BLaER1 (cell line): ENCODE measurements around the gene KCNIP4.

Experiments used
- H3K27ac ChIP-seq: shearing (Covaris generic); formaldehyde crosslinking; 2 replicates; pipeline ENCODE4 v1.8.1; 2022
- H3K27me3 ChIP-seq: shearing (Covaris generic); formaldehyde crosslinking; 2 replicates; pipeline ENCODE4 v1.8.1; 2022
- H3K36me3 ChIP-seq: shearing (Covaris generic); formaldehyde crosslinking; 2 replicates; pipeline ENCODE4 v1.8.1; 2022
- H3K4me1 ChIP-seq: shearing (Covaris generic); formaldehyde crosslinking; 2 replicates; pipeline ENCODE4 v1.8.1; 2022
- H3K4me2 ChIP-seq: shearing (Covaris generic); formaldehyde crosslinking; 2 replicates; pipeline ENCODE4 v1.8.1; 2022
- H3K4me3 ChIP-seq: shearing (Covaris generic); formaldehyde crosslinking; 2 replicates; pipeline ENCODE4 v1.8.1; 2022
- H3K9ac ChIP-seq: shearing (Covaris generic); formaldehyde crosslinking; 2 replicates; pipeline ENCODE4 v1.8.1; 2022
- H3K9me3 ChIP-seq: shearing (Covaris generic); formaldehyde crosslinking; 2 replicates; pipeline ENCODE4 v1.8.1; 2022
- H4K20me1 ChIP-seq: shearing (Covaris generic); formaldehyde crosslinking; 2 replicates; pipeline ENCODE4 v1.8.1; 2022
- Cebpa-rat ChIP-seq: shearing (Covaris generic); IDR thresholded peaks from 2 replicates; pipeline ENCODE4 v1.8.1; 2022

The KCNIP4 gene

GRCh38 chr4:21198683-21199082, 749.9 kb downstream of the KCNIP4 start:
- Histone ChIP-seq H3K4me3 (no peak overlapping the region), H3K9ac (no peak overlapping the region), H3K36me3 (no peaks in the 10 kb centered on the region), H4K20me1 (no peaks in the 10 kb centered on the region), H3K27me3 (no peaks in the 10 kb centered on the region), H3K9me3 (no peaks in the 10 kb centered on the region), H3K27ac (no peak overlapping the region), H3K4me2 (no peak overlapping the region), H3K4me1 (0 out of 2 replicates have a peak, but pooled peaks cover 5% of the 10 kb centered on the region)
- no peak for TF ChIP-seq Cebpa-rat

GRCh38 chr4:21195682-21196081, 752.9 kb downstream of the KCNIP4 start:
- Histone ChIP-seq H4K20me1 (no peaks in the 10 kb centered on the region), H3K9me3 (no peaks in the 10 kb centered on the region), H3K27me3 (no peaks in the 10 kb centered on the region), H3K4me2 (no peak overlapping the region), H3K9ac (no peak overlapping the region), H3K4me3 (no peak overlapping the region), H3K27ac (no peak overlapping the region), H3K4me1 (0 out of 2 replicates have a peak, but pooled peaks cover 5% of the 10 kb centered on the region), H3K36me3 (no peaks in the 10 kb centered on the region)
- TF ChIP-seq Cebpa-rat, result no peak

GRCh38 chr4:21192367-21192766, 756.2 kb downstream of the KCNIP4 start:
- H3K27me3 ChIP-seq, result no peaks in the 10 kb centered on the region
- no peak overlapping the region for H3K4me3 ChIP-seq
- no peak overlapping the region for H3K4me2 ChIP-seq
- H3K27ac ChIP-seq, result no peak overlapping the region
- H3K9ac ChIP-seq, result no peak overlapping the region
- TF ChIP-seq Cebpa-rat, result no peak
- no peaks in the 10 kb centered on the region for H4K20me1 ChIP-seq
- H3K9me3 ChIP-seq, result no peaks in the 10 kb centered on the region
- no peaks in the 10 kb centered on the region for H3K36me3 ChIP-seq
- 0 out of 2 replicates have a peak, but pooled peaks cover 5% of the 10 kb centered on the region for H3K4me1 ChIP-seq

GRCh38 chr4:21191317-21191716, 757.3 kb downstream of the KCNIP4 start:
- H3K27ac ChIP-seq, result no peak overlapping the region
- H3K27me3 ChIP-seq, result no peaks in the 10 kb centered on the region

GRCh38 chr4:21184788-21185187, 763.8 kb downstream of the KCNIP4 start:
- no peaks in the 10 kb centered on the region for H3K4me1 ChIP-seq
- no peak overlapping the region for H3K27ac ChIP-seq
- H4K20me1 ChIP-seq, result no peaks in the 10 kb centered on the region
- no peaks in the 10 kb centered on the region for H3K9me3 ChIP-seq
- TF ChIP-seq Cebpa-rat, result no peak
- no peaks in the 10 kb centered on the region for H3K36me3 ChIP-seq
- no peak overlapping the region for H3K4me3 ChIP-seq
- no peak overlapping the region for H3K9ac ChIP-seq
- H3K27me3 ChIP-seq, result no peaks in the 10 kb centered on the region
- no peak overlapping the region for H3K4me2 ChIP-seq

More at GRCh38 chr4:21191317-21191716, 757.3 kb downstream of the KCNIP4 start:
- H4K20me1 ChIP-seq, result no peaks in the 10 kb centered on the region
- H3K9ac ChIP-seq, result no peak overlapping the region
- no peaks in the 10 kb centered on the region for H3K36me3 ChIP-seq
- H3K4me3 ChIP-seq, result no peak overlapping the region
- 0 out of 2 replicates have a peak, but pooled peaks cover 5% of the 10 kb centered on the region for H3K4me1 ChIP-seq
- no peak overlapping the region for H3K4me2 ChIP-seq
- H3K9me3 ChIP-seq, result no peaks in the 10 kb centered on the region
- no peak for TF ChIP-seq Cebpa-rat

GRCh38 chr4:21181716-21182115, 766.9 kb downstream of the KCNIP4 start:
- TF ChIP-seq Cebpa-rat, result no peak
- Histone ChIP-seq H3K27me3 (no peaks in the 10 kb centered on the region), H3K9ac (no peak overlapping the region), H4K20me1 (no peaks in the 10 kb centered on the region), H3K4me1 (no peaks in the 10 kb centered on the region), H3K4me2 (no peak overlapping the region), H3K4me3 (no peak overlapping the region), H3K9me3 (no peaks in the 10 kb centered on the region), H3K27ac (no peak overlapping the region), H3K36me3 (no peaks in the 10 kb centered on the region)

GRCh38 chr4:21177871-21178270, 770.7 kb downstream of the KCNIP4 start:
- Histone ChIP-seq H3K36me3 (no peaks in the 10 kb centered on the region), H4K20me1 (no peaks in the 10 kb centered on the region), H3K27me3 (no peaks in the 10 kb centered on the region), H3K4me1 (no peaks in the 10 kb centered on the region), H3K9ac (no peak overlapping the region), H3K9me3 (no peaks in the 10 kb centered on the region), H3K27ac (no peak overlapping the region), H3K4me3 (no peak overlapping the region), H3K4me2 (no peak overlapping the region)
- no peak for TF ChIP-seq Cebpa-rat

- Histone ChIP-seq H3K4me1 (no peaks in the 10 kb centered on the region), H4K20me1 (no peaks in the 10 kb centered on the region), H3K4me2 (no peak overlapping the region), H3K27me3 (no peaks in the 10 kb centered on the region), H3K4me3 (no peak overlapping the region), H3K9ac (no peak overlapping the region), H3K27ac (no peak overlapping the region), H3K36me3 (no peaks in the 10 kb centered on the region), H3K9me3 (no peaks in the 10 kb centered on the region)
- no peak for TF ChIP-seq Cebpa-rat
Measured at GRCh38 chr4:21177092-21177491, 771.5 kb downstream of the KCNIP4 start.

GRCh38 chr4:21167711-21168110, 780.9 kb downstream of the KCNIP4 start:
- H3K9ac ChIP-seq, result no peak overlapping the region
- no peak overlapping the region for H3K4me2 ChIP-seq
- H3K27me3 ChIP-seq, result no peaks in the 10 kb centered on the region
- no peak overlapping the region for H3K27ac ChIP-seq
- H3K36me3 ChIP-seq, result no peaks in the 10 kb centered on the region
- no peaks in the 10 kb centered on the region for H4K20me1 ChIP-seq
- no peak for TF ChIP-seq Cebpa-rat
- H3K4me3 ChIP-seq, result no peak overlapping the region
- no peaks in the 10 kb centered on the region for H3K4me1 ChIP-seq
- no peaks in the 10 kb centered on the region for H3K9me3 ChIP-seq

- Histone ChIP-seq H3K9ac (no peak overlapping the region), H3K27me3 (no peaks in the 10 kb centered on the region), H3K9me3 (no peaks in the 10 kb centered on the region), H4K20me1 (no peaks in the 10 kb centered on the region), H3K4me3 (no peak overlapping the region), H3K4me1 (no peaks in the 10 kb centered on the region), H3K4me2 (no peak overlapping the region), H3K27ac (no peak overlapping the region), H3K36me3 (no peaks in the 10 kb centered on the region)
- TF ChIP-seq Cebpa-rat, result no peak
Measured at GRCh38 chr4:21155367-21155766, 793.2 kb downstream of the KCNIP4 start.

- TF ChIP-seq Cebpa-rat, result no peak
- Histone ChIP-seq H3K9ac (no peak overlapping the region), H3K36me3 (no peaks in the 10 kb centered on the region)
Measured at GRCh38 chr4:21139327-21139726, 809.2 kb downstream of the KCNIP4 start.

More at GRCh38 chr4:21139327-21139726, 809.2 kb downstream of the KCNIP4 start:
- no peaks in the 10 kb centered on the region for H3K4me1 ChIP-seq
- no peaks in the 10 kb centered on the region for H3K27me3 ChIP-seq
- H3K4me2 ChIP-seq, result no peak overlapping the region
- no peak overlapping the region for H3K4me3 ChIP-seq
- H4K20me1 ChIP-seq, result no peaks in the 10 kb centered on the region
- H3K9me3 ChIP-seq, result no peaks in the 10 kb centered on the region
- no peak overlapping the region for H3K27ac ChIP-seq
